HG02973 (cell line): ENCODE data around the gene EIF2B5.
"Not testable (repeated sequence)": the region's sequence is repeated elsewhere in the genome, so short reads cannot be mapped to it uniquely, and the experiment has no call there.

Experiments
- ATAC-seq: cut with Tn5 transposase; IDR thresholded peaks from one replicate; pipeline ENCODE4 v1.9.1; 2021; ENCODE audit warnings: moderate library complexity; ENCODE audit not compliant: unreplicated experiment

The EIF2B5 gene

DNA sequence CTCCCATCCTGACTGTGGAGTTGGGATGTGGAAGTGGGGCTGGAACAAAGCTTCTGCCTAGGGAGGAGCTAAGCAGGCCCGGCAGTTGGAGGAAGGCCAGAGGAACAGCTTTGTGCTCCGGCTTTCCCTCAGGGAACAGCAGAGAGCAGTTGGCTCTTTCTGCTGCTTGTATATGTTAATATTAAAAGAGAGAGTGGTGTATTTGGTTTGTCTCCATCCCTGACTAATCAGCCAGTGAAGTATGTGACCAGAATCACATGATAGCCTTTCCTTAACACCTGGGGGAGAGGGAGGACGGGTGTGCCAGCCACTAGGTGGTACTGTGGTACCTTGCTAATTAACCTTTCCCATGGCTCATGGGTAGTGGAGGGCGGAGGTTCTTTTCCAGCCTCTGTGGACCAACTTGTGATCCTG, 10.0 kb downstream of the EIF2B5 start:
- ATAC-seq = no peak

GRCh38 chr3:184145751-184146270, 10.7 kb downstream of the EIF2B5 start:
- ATAC-seq = no peak

- ATAC-seq = no peak
Observed at GRCh38 chr3:184148076-184148475, 12.9 kb downstream of the EIF2B5 start.

- ATAC-seq = no peak
Observed at GRCh38 chr3:184149123-184149522, 14.0 kb downstream of the EIF2B5 start.

DNA sequence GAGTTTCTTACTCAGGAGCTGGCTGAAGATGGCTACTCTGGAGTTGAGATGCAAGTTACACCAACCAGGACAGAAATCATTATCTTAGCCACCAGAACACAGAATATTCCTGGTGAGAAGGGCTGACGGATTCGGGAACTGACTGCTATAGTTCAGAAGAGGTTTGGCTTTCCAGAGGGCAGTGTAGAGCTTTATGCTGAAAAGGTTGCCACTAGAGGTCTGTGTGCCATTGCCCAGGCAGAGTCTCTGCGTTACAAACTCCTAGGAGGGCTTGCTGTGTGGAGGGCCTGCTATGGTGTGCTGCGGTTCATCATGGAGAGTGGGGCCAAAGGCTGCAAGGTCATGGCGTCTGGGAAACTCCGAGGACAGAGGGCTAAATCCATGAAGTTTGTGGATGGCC, 14.6 kb downstream of the EIF2B5 start:
- ATAC-seq = not testable (repeated sequence)

DNA sequence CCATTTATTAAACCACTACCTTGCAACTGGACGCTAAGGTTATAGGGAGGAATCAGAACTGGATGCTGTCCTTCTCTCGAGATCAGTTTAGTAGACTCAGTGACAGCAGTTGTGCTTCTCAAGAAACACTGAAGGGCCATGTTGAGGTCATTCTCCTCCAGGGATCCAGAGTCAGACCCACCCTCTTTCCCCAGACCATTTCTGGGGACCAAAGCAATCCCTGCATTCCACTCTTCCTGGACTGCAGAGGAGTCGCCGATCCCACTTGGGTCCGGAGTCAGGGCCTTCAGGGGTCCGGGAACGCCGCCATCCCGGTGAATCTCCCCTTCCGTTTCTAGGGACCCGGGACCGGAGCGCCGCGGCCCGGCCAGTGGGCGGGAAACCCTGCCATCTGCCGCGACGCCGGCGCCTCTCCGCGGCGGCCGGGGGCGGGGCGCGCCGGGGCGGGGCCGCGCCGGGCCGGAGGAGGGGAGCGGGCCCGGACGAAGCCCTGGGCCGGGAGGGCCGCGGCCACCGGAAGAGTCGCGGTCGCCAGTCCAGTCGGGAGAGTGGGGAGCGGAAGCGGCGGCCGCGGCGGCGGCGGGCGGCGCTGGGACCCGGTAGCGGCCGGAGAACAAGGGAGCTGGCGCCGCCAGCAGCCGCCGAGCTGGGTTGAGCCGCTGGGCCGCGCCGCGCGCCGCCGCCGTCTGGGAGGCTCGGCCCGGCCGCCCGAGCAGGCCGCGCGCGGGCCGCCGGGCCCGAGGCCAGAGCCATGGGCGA, 19.9 kb downstream of the EIF2B5 start, which contains the start of gene DVL3:
Gene DVL3, plus strand, starts transcription at position 493 of the 759 bp plus-strand sequence. Its CDS starts 259 bp downstream, at position 752.
- peak; percentile 69 for ATAC-seq

GRCh38 chr3:184155644-184156521, 20.7 kb downstream of the EIF2B5 start:
- peak; percentile 23 for ATAC-seq

GRCh38 chr3:184156522-184156955, 21.4 kb downstream of the EIF2B5 start:
- no peak for ATAC-seq

GRCh38 chr3:184157206-184157605, 22.0 kb downstream of the EIF2B5 start:
- no peak for ATAC-seq

DNA sequence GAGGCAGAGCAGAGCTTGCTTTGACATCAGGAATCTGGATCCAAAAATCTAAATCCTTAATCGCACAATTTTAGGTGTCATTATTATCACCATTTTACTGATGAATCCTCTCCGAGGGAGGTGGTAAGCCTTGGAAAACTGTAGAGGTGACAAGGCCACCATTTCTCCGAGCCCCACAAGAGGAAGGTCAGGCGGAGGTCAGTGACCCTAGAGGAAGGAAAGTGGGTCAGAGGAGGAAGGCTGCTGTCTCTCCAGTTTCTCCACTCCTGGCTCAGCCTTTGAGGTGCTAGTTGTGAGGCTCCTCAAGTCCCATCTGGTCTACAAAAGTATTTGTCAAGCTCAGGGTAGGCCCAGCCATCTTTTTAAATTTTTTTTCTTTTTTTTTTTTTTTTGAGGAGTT, 23.2 kb downstream of the EIF2B5 start:
- ATAC-seq = no peak

DNA sequence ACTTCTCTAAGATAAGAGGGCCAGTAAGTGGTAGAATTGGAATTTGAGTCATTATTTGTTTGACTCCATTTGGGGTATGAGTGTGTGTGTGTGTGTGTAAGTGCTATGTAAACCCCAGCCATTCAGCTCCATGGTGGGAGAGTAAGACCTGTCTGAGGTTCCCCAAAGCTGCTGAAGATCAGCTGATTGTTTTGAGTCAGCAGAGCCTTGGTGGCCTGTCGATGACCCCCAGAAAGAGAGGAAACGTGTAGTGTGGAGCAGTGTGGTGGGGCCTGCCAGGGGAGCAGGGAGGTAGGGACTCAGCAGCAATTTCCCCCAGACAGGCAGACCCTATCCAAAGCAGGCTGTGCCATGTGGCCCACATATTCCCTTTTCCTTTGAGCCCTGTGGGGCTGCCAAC, 25.3 kb downstream of the EIF2B5 start:
- ATAC-seq = no peak

GRCh38 chr3:184162571-184163070, 27.5 kb downstream of the EIF2B5 start:
- not testable (repeated sequence) for ATAC-seq

DNA sequence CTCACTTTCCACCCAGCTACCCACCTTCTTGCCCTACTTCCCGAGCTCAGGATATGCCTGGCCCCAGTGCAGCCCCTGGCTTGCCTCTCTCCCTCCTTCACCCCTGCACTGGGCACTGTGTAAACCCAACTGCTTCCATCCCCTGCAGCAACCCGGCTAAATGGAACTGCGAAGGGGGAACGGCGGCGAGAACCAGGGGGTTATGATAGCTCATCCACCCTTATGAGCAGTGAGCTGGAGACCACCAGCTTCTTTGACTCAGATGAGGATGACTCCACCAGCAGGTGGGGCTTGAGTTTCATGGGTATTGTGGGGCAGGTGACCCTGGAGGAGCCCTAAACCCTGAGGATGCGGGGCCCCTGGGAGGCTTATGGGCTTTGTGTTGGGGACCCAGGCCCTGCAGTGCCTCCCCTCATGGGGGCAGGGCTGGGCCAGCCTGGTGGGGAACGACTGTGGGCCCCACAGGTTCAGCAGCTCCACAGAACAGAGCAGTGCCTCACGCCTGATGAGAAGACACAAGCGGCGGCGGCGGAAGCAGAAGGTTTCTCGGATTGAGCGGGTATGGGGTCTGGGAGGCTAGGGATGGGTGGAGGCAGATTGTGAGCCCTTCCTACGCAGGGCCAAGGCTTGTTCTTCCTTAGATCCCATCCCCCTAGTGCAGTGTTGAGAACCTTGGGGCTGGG, 29.6 kb downstream of the EIF2B5 start:
- no peak for ATAC-seq

GRCh38 chr3:184165543-184165942, 30.4 kb downstream of the EIF2B5 start:
- ATAC-seq = no peak

GRCh38 chr3:184166671-184167070, 31.5 kb downstream of the EIF2B5 start:
- ATAC-seq = no peak

- ATAC-seq = no peak
Observed at GRCh38 chr3:184167786-184168185, 32.6 kb downstream of the EIF2B5 start.

GRCh38 chr3:184168363-184169120, 33.4 kb downstream of the EIF2B5 start:
- no peak for ATAC-seq

- no peak for ATAC-seq
Observed at GRCh38 chr3:184169896-184170875, 35.0 kb downstream of the EIF2B5 start.

- ATAC-seq = no peak
Observed at GRCh38 chr3:184171562-184171961, 36.4 kb downstream of the EIF2B5 start.
